HG03432 (cell line): Measurements from ENCODE around the gene RABGAP1L.
"Not testable (repeated sequence)": the region's sequence is repeated elsewhere in the genome, so short reads cannot be mapped to it uniquely, and the experiment has no call there.

Source experiments
- ATAC-seq: cut with Tn5 transposase; IDR thresholded peaks from one replicate; pipeline ENCODE4 v1.9.1; 2021; ENCODE audit warnings: mild to moderate bottlenecking, moderate library complexity; ENCODE audit not compliant: unreplicated experiment

The RABGAP1L gene

GRCh38 chr1:174829990-174830389 is 670.7 kb downstream of the RABGAP1L start:
- ATAC-seq, result no peak

- ATAC-seq, result no peak
These were observed 677.2 kb downstream of the RABGAP1L start for GRCh38 chr1:174836543-174836942.

GRCh38 chr1:174837386-174837785 is 678.1 kb downstream of the RABGAP1L start:
- ATAC-seq, result no peak

GRCh38 chr1:174839211-174839610 is 679.9 kb downstream of the RABGAP1L start:
- ATAC-seq, result no peak

GRCh38 chr1:174841747-174842146 is 682.4 kb downstream of the RABGAP1L start:
- ATAC-seq, result peak; percentile 64

GRCh38 chr1:174848593-174849560 is 689.6 kb downstream of the RABGAP1L start:
- not testable (repeated sequence) for ATAC-seq

- ATAC-seq, result no peak
These were observed 691.4 kb downstream of the RABGAP1L start for GRCh38 chr1:174850726-174851125.

- no peak for ATAC-seq
These were observed 699.0 kb downstream of the RABGAP1L start for GRCh38 chr1:174858301-174858700.

GRCh38 chr1:174870319-174870718 is 711.0 kb downstream of the RABGAP1L start:
- no peak for ATAC-seq

GRCh38 chr1:174871886-174872285 is 712.6 kb downstream of the RABGAP1L start:
- no peak for ATAC-seq

- ATAC-seq, result no peak
These were observed 713.3 kb downstream of the RABGAP1L start for GRCh38 chr1:174872615-174873058.

GRCh38 chr1:174874331-174875053 is 715.2 kb downstream of the RABGAP1L start:
- ATAC-seq, result peak; percentile 67

GRCh38 chr1:174875306-174875705 is 716.0 kb downstream of the RABGAP1L start:
- ATAC-seq, result no peak

GRCh38 chr1:174877208-174877673 is 717.9 kb downstream of the RABGAP1L start:
- ATAC-seq, result no peak

- ATAC-seq, result no peak
These were observed 720.9 kb downstream of the RABGAP1L start for GRCh38 chr1:174880171-174880570.

- no peak for ATAC-seq
These were observed 724.1 kb downstream of the RABGAP1L start for GRCh38 chr1:174883409-174883808.

GRCh38 chr1:174884038-174884437 is 724.7 kb downstream of the RABGAP1L start:
- ATAC-seq, result no peak

- no peak for ATAC-seq
These were observed 725.2 kb downstream of the RABGAP1L start for GRCh38 chr1:174884566-174884965.

- no peak for ATAC-seq
These were observed 730.7 kb downstream of the RABGAP1L start for GRCh38 chr1:174890024-174890423.

- ATAC-seq, result no peak
These were observed 732.7 kb downstream of the RABGAP1L start for GRCh38 chr1:174892016-174892415.

GRCh38 chr1:174894117-174894762 is 734.9 kb downstream of the RABGAP1L start:
- ATAC-seq, result no peak
